T-cell (primary cell): ENCODE data around the gene PLCL2. TPM values are rescaled to one million over a fixed set of nuclear protein-coding genes. Genes with fewer than 3 reads are reported as not detected.

ENCODE experiments used
- ATAC-seq, 4 experiments: fragments of 200-7000 bp in 3 of 4; fragments of 150-1000 bp in 1 of 4; cut with Tn5 transposase; replicated peaks in 1 of 4; 1 replicate in 3 of 4; 2 replicates in 1 of 4; pipeline ENCODE4 v1.10.0; 2021; ENCODE audit warnings: moderate library complexity in 3 of 4, mild to moderate bottlenecking in 2 of 4, moderate number of reproducible peaks in 1 of 4
- CTCF ChIA-PET, 2 donors: fragments of 300-600 bp; sonication (Branson Sonifier 250); formaldehyde crosslinking; loops; one replicate each; lab custom pipeline; 2022; ENCODE audit warnings: antibody characterized with exemption in 2 of 2; lab: Charles Lee
- POLR2A ChIA-PET, 2 donors: fragments of 300-600 bp; sonication (Branson Sonifier 250); formaldehyde crosslinking; loops; one replicate each; lab custom pipeline; 2022; ENCODE audit warnings: antibody characterized with exemption in 2 of 2; lab: Charles Lee
- DNase-seq, 35 experiments: peaks; one replicate each; pipeline versions ENCODE4 v3.0.0 to v3.0.0-alpha.2; 2013 to 2023
- H3K27ac ChIP-seq: one replicate; pipeline ENCODE4 v1.5.1; 2013; ENCODE audit warnings: low read length
- H3K27me3 ChIP-seq, 2 experiments: replicated peaks in 1 of 2; 1 replicate in 1 of 2; 2 replicates in 1 of 2; pipeline versions ENCODE4 v1.6.1 to v1.7.0; 2013; ENCODE audit warnings: low read length in 1 of 2, mixed read lengths in 1 of 2; ENCODE audit not compliant: control insufficient read depth in 2 of 2, insufficient read depth in 2 of 2; ENCODE audit errors: extremely low read depth in 1 of 2
- H3K36me3 ChIP-seq, 2 donors: 1 replicate in 1 of 2; 2 replicates in 1 of 2; pipeline versions ENCODE4 v1.6.1 to v1.7.0; 2013; ENCODE audit warnings: low read length in 1 of 2; ENCODE audit not compliant: control insufficient read depth in 2 of 2, insufficient read depth in 1 of 2; ENCODE audit errors: extremely low read depth in 1 of 2
- H3K4me1 ChIP-seq, 2 experiments: 1 replicate in 1 of 2; 2 replicates in 1 of 2; pipeline versions ENCODE4 v1.6.1 to v1.7.0; 2013; ENCODE audit warnings: low read length in 2 of 2, mixed read lengths in 1 of 2; ENCODE audit not compliant: insufficient read depth in 2 of 2, control insufficient read depth in 1 of 2; ENCODE audit errors: extremely low read depth in 1 of 2
- H3K4me3 ChIP-seq, 2 donors: 1 replicate in 1 of 2; 2 replicates in 1 of 2; pipeline versions ENCODE4 v1.5.1 to v1.7.0; 2013; ENCODE audit warnings: mild to moderate bottlenecking in 2 of 2, low read length in 1 of 2, moderate library complexity in 1 of 2; ENCODE audit not compliant: control insufficient read depth in 1 of 2; ENCODE audit errors: extremely low read depth in 1 of 2
- H3K9me3 ChIP-seq: 2 replicates; pipeline ENCODE4 v1.7.0; 2013
- H3K27ac Mint-ChIP-seq, 2 donors: one replicate each; pipeline ENCODE4 v1.8.0; 2020 to 2021; ENCODE audit warnings: mild to moderate bottlenecking in 2 of 2, mixed read lengths in 2 of 2
- H3K27me3 Mint-ChIP-seq, 2 donors: one replicate each; pipeline ENCODE4 v1.8.0; 2021 to 2022; ENCODE audit warnings: mixed read lengths in 2 of 2
- H3K36me3 Mint-ChIP-seq: one replicate; pipeline ENCODE4 v1.8.0; 2021; ENCODE audit warnings: mixed read lengths
- H3K4me1 Mint-ChIP-seq, 3 donors: one replicate each; pipeline ENCODE4 v1.8.0; 2020 to 2022; ENCODE audit warnings: mixed read lengths in 3 of 3, mild to moderate bottlenecking in 1 of 3
- H3K4me3 Mint-ChIP-seq, 3 donors: one replicate each; pipeline ENCODE4 v1.8.0; 2020 to 2022; ENCODE audit warnings: mild to moderate bottlenecking in 3 of 3, mixed read lengths in 3 of 3, moderate library complexity in 3 of 3
- H3K9me3 Mint-ChIP-seq, 3 donors: one replicate each; pipeline ENCODE4 v1.8.0; 2020 to 2022; ENCODE audit warnings: mixed read lengths in 3 of 3
- WGBS: methylation state at CpG from one replicate; pipeline ENCODE4 v1.1.5; 2013; ENCODE audit warnings: missing lambda C conversion rate; ENCODE audit not compliant: insufficient coverage; 5-methylcytosine and 5-hydroxymethylcytosine counted together
- total RNA-seq, 35 experiments: library from RNA in 6 of 35; stranded (reverse) in 6 of 35; fragments of 120-200 nt in 1 of 35; gene quantifications; one replicate each; pipeline versions ENCODE4 v1.2.1 to v1.2.4 and lab custom pipeline; 2013 to 2026

Gene PLCL2
- total RNA-seq, 5 donors from 2014 or later (not counting 1 experiment from before 2014, with no cell fraction given): 53.4 to 68.1 (median 60.9) TPM

GRCh38 chr3:16906682-16907081, 21.9 kb downstream of the PLCL2 start:
- H3K36me3 Mint-ChIP-seq: peaks cover 10% of the 10 kb centered on the region
- H3K4me3 Mint-ChIP-seq: peak overlapping the region; percentile 21 to 44 (median 41)
- DNase-seq (peak in 2 of 35 experiments; percentile 24 to 70), ATAC-seq (peak; percentile 61 to 83 (median 67))
- H3K9me3 Mint-ChIP-seq: no peaks in the 10 kb centered on the region
- no CpG with 5 or more reads among the region's 2 CpGs for WGBS
- no peak overlapping the region for H3K4me3 ChIP-seq
- ChIA-PET POLR2A (interaction anchor here in 1 of 2 donors (0.9 kb wide), 1 partner anchor 16 kb away, joined by 3 read pairs; no protein-coding TSS in a partner anchor), CTCF (no interaction called here)
- H3K4me1 Mint-ChIP-seq: peaks cover 79 to 88% (median 87%) of the 10 kb centered on the region in 3 donors
- peaks cover 49 to 59% of the 10 kb centered on the region in 2 experiments for H3K4me1 ChIP-seq
- H3K36me3 ChIP-seq: peaks cover 0 to 4% of the 10 kb centered on the region in 2 donors
- H3K27me3 ChIP-seq: no peaks in the 10 kb centered on the region
- H3K27ac Mint-ChIP-seq: peak overlapping the region; percentile 73 to 80
- H3K27me3 Mint-ChIP-seq: no peaks in the 10 kb centered on the region
- H3K9me3 ChIP-seq: no peaks in the 10 kb centered on the region
- H3K27ac ChIP-seq: peak overlapping the region; percentile 50

- DNase-seq (peak in 1 of 35 experiments; percentile 23), ATAC-seq (peak in 1 of 4 experiments; percentile 23)
- Histone ChIP-seq H3K27me3 (no peaks in the 10 kb centered on the region), H3K4me3 (no peak overlapping the region), H3K36me3 (peaks cover 0 to 4% of the 10 kb centered on the region in 2 donors), H3K27ac (peak overlapping the region; percentile 50), H3K4me1 (peaks cover 44 to 54% of the 10 kb centered on the region in 2 experiments), H3K9me3 (no peaks in the 10 kb centered on the region)
- no peaks in the 10 kb centered on the region for H3K27me3 Mint-ChIP-seq
- H3K4me1 Mint-ChIP-seq: peaks cover 74 to 87% (median 85%) of the 10 kb centered on the region in 3 donors
- peaks cover 10% of the 10 kb centered on the region for H3K36me3 Mint-ChIP-seq
- H3K9me3 Mint-ChIP-seq: no peaks in the 10 kb centered on the region
- H3K27ac Mint-ChIP-seq: peak overlapping the region; percentile 73 to 80
- peak overlapping the region; percentile 21 to 44 (median 41) for H3K4me3 Mint-ChIP-seq
- CTCF ChIA-PET: no interaction called here
- POLR2A ChIA-PET: interaction anchor here in 1 of 2 donors (0.9 kb wide), 1 partner anchor 17 kb away, joined by 3 read pairs; no protein-coding TSS in a partner anchor
Measured at GRCh38 chr3:16907243-16907642, 22.5 kb downstream of the PLCL2 start.

DNA sequence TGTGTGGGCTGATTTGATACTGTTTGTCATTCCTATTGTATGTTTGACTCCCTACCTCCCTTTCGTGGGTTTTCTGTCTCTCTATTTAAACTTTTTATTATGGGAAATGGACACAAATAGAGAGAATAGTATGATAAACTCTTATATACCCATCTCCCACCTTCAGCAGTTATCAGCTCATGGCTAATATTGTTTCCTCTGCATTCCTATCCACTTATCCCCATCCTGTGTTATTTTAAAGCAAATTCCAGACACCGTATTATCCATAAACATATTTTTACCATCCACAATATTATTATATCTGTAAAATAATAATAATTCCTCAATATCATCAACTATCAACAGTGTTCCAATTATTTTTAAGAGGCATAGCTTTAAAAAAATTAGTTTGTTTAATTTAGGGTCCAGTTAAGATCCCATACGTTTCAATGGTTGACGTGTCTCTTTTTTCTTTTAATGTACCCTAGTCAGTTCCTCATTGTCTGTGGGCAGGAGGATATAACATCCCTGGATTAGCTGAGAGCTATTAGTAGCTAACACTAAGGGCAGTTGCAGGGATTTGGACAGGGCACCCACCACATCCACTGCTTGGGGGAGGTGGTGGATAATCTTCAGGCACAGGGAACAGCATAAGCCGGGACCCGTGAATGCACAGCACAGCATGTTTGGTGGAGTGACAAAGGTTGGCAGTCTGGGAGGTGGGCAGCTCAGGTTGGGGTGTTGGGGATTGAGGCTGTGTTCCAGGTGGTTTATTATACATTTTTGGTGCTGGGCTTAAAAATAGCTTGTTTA, 23.5 kb downstream of the PLCL2 start:
- Mint-ChIP-seq H3K36me3 (peaks cover 14% of the 10 kb centered on the region), H3K9me3 (no peaks in the 10 kb centered on the region), H3K4me3 (peak overlapping the region in 1 of 3 donors; percentile 38), H3K27ac (peak overlapping the region; percentile 71 to 88), H3K4me1 (peaks cover 74 to 87% (median 85%) of the 10 kb centered on the region in 3 donors), H3K27me3 (no peaks in the 10 kb centered on the region)
- Histone ChIP-seq H3K27me3 (no peaks in the 10 kb centered on the region), H3K4me3 (no peak overlapping the region), H3K27ac (no peak overlapping the region), H3K36me3 (peaks cover 0 to 4% of the 10 kb centered on the region in 2 donors), H3K4me1 (peaks cover 45 to 56% of the 10 kb centered on the region in 2 experiments), H3K9me3 (no peaks in the 10 kb centered on the region)
- 86% methylated on average over 2 of the region's 6 CpGs for WGBS
- ATAC-seq: no peak
- ChIA-PET CTCF (interaction anchor here in 1 of 2 donors (0.7 to 0.8 kb wide), 2 partner anchors 23 to 114 kb away, joined by 3 to 4 read pairs; no protein-coding TSS in a partner anchor), POLR2A (interaction anchor here in 1 of 2 donors (0.7 kb wide), 1 partner anchor 20 kb away, joined by 3 read pairs; no protein-coding TSS in a partner anchor)
- DNase-seq: no peak

DNA sequence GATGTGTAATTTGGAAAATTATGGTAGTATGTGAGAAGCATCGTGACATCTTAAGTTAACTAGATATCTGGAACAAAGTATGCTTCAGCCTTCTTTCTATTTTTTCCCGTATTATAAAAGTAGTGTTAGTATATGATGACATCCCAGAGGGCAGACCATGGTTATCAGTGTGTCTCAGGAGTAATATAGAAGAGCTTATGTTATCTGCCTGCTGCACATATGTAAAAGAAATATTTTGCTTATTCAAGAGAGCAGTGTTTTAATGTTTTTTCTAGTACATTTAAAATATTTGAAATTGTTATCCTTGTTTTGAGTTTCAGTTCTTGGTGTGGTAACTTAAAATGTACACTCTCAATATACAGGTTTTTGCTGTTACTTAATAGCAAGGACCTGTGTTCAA, 24.1 kb downstream of the PLCL2 start:
- DNase-seq: no peak
- H3K4me3 ChIP-seq: no peak overlapping the region
- peaks cover 38 to 50% of the 10 kb centered on the region in 2 experiments for H3K4me1 ChIP-seq
- CTCF ChIA-PET: interaction anchor here in 1 of 2 donors (0.7 kb wide), 1 partner anchor 22 kb away, joined by 3 read pairs; no protein-coding TSS in a partner anchor
- peaks cover 0 to 4% of the 10 kb centered on the region in 2 donors for H3K36me3 ChIP-seq
- H3K9me3 ChIP-seq: no peaks in the 10 kb centered on the region
- H3K27ac Mint-ChIP-seq: peak overlapping the region; percentile 34 to 71
- H3K27me3 Mint-ChIP-seq: no peaks in the 10 kb centered on the region
- POLR2A ChIA-PET: interaction anchor here in 1 of 2 donors (0.6 to 0.7 kb wide), 2 partner anchors 21 to 1524 kb away, joined by 3 to 5 read pairs; no protein-coding TSS in a partner anchor
- no peak for ATAC-seq
- H3K9me3 Mint-ChIP-seq: no peaks in the 10 kb centered on the region
- no peaks in the 10 kb centered on the region for H3K27me3 ChIP-seq
- no CpG with 5 or more reads among the region's 2 CpGs for WGBS
- peak overlapping the region in 1 of 3 donors; percentile 38 for H3K4me3 Mint-ChIP-seq
- H3K4me1 Mint-ChIP-seq: peaks cover 71 to 84% (median 83%) of the 10 kb centered on the region in 3 donors
- peaks cover 14% of the 10 kb centered on the region for H3K36me3 Mint-ChIP-seq
- no peak overlapping the region for H3K27ac ChIP-seq

GRCh38 chr3:16909802-16910201, 25.0 kb downstream of the PLCL2 start:
- DNase-seq (no peak), ATAC-seq (no peak)
- H3K4me1 Mint-ChIP-seq: peaks cover 68 to 81% (median 80%) of the 10 kb centered on the region in 3 donors
- WGBS: 92% methylated on average over 1 of the region's 3 CpGs
- Histone ChIP-seq H3K36me3 (peaks cover 0 to 4% of the 10 kb centered on the region in 2 donors), H3K9me3 (no peaks in the 10 kb centered on the region), H3K27ac (no peak overlapping the region), H3K27me3 (no peaks in the 10 kb centered on the region), H3K4me1 (peaks cover 31 to 40% of the 10 kb centered on the region in 2 experiments), H3K4me3 (no peak overlapping the region)
- ChIA-PET CTCF (no interaction called here), POLR2A (no interaction called here)
- peaks cover 11% of the 10 kb centered on the region for H3K36me3 Mint-ChIP-seq
- no peaks in the 10 kb centered on the region for H3K9me3 Mint-ChIP-seq
- H3K4me3 Mint-ChIP-seq: peak overlapping the region in 1 of 3 donors; percentile 26
- H3K27ac Mint-ChIP-seq: peak overlapping the region; percentile 27 to 65
- no peaks in the 10 kb centered on the region for H3K27me3 Mint-ChIP-seq

DNA sequence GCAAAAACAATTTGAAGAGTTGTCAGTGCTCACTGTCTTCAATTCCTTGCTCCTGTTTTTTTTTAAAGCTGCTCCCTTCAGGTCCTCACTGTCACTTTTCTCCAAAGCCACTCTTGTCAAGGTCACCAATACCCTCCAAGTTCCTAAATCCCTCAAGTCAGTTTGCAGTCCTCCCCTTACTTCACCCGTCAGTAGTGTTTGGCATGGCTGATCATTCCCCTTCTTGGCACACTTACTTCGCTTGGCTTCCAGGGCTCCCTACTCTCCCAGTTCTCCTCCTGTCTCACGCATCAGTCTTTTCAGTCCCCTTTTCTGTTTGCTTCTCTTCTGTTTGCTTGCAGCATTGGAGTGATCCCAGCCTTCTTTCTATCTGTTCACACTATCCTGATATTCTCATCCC, 25.5 kb downstream of the PLCL2 start:
- POLR2A ChIA-PET: no interaction called here
- 90% methylated on average over 3 of the region's 3 CpGs for WGBS
- Histone ChIP-seq H3K4me3 (no peak overlapping the region), H3K9me3 (no peaks in the 10 kb centered on the region), H3K27ac (no peak overlapping the region), H3K36me3 (peaks cover 0 to 4% of the 10 kb centered on the region in 2 donors), H3K27me3 (no peaks in the 10 kb centered on the region), H3K4me1 (peaks cover 28 to 36% of the 10 kb centered on the region in 2 experiments)
- DNase-seq: no peak
- H3K9me3 Mint-ChIP-seq: no peaks in the 10 kb centered on the region
- H3K4me1 Mint-ChIP-seq: peaks cover 67 to 80% (median 79%) of the 10 kb centered on the region in 3 donors
- CTCF ChIA-PET: no interaction called here
- H3K36me3 Mint-ChIP-seq: peaks cover 10% of the 10 kb centered on the region
- ATAC-seq: no peak
- peak overlapping the region; percentile 27 to 65 for H3K27ac Mint-ChIP-seq
- H3K4me3 Mint-ChIP-seq: peak overlapping the region in 1 of 3 donors; percentile 26
- H3K27me3 Mint-ChIP-seq: no peaks in the 10 kb centered on the region
